Endothelial cell of umbilical vein (primary cell): ENCODE measurements around the gene BSG. TPM values are rescaled to one million over a fixed set of nuclear protein-coding genes. Genes with fewer than 3 reads are reported as not detected.

Experiments used
- BruUV-seq: library from RNA; stranded (reverse); fragments of 400-500 nt; replicated peaks from 2 replicates; lab custom pipeline; 2021; lab: Mats Ljungman, UMichigan
- CTCF ChIA-PET: fragments of 300-600, 350-600 bp; sonication (Branson Sonifier 250); formaldehyde crosslinking; loops from one replicate; lab custom pipeline; 2021; ENCODE audit warnings: antibody characterized with exemption, inconsistent platforms; lab: Charles Lee
- POLR2A ChIA-PET: fragments of 300-600, 350-600 bp; sonication (Branson Sonifier 250); formaldehyde crosslinking; loops from one replicate; lab custom pipeline; 2021; ENCODE audit warnings: antibody characterized with exemption, inconsistent platforms; lab: Charles Lee
- DNase-seq: peaks from one replicate; pipeline ENCODE4 v3.0.0-alpha.2; 2011; ENCODE audit warnings: low read depth, low spot score
- FAIRE-seq: peaks from 2 replicates; lab custom pipeline; 2011; peaks lifted over from hg19 to GRCh38; lab: Jason Lieb, UNC
- H2AFZ ChIP-seq: 2 replicates; pipeline ENCODE4 v1.6.0; 2012; ENCODE audit warnings: low read depth, low read length, control low read depth, inconsistent platforms
- H3K27ac ChIP-seq: 2 replicates; pipeline ENCODE4 v1.5.1; 2011; ENCODE audit warnings: low read depth, mild to moderate bottlenecking, control low read depth, low read length, moderate library complexity; ENCODE audit not compliant: insufficient read depth
- H3K27me3 ChIP-seq, 2 experiments: 2 replicates each; pipeline versions ENCODE4 v1.6.0 to v1.6.1; 2011; ENCODE audit warnings: low read length in 2 of 2, mixed read lengths in 1 of 2; ENCODE audit not compliant: control insufficient read depth in 2 of 2, insufficient read depth in 2 of 2
- H3K36me3 ChIP-seq, 2 experiments: 2 replicates in 1 of 2; 3 replicates in 1 of 2; pipeline ENCODE4 v1.5.1; 2011; ENCODE audit warnings: low read length in 2 of 2, mild to moderate bottlenecking in 1 of 2, moderate library complexity in 1 of 2; ENCODE audit not compliant: control insufficient read depth in 2 of 2, insufficient read depth in 2 of 2; ENCODE audit errors: extremely low read depth in 1 of 2
- H3K4me1 ChIP-seq: 3 replicates; pipeline ENCODE4 v1.5.1; 2011; ENCODE audit warnings: mild to moderate bottlenecking, low read length; ENCODE audit not compliant: control insufficient read depth, insufficient read depth; ENCODE audit errors: extremely low read depth
- H3K4me2 ChIP-seq: 2 replicates; pipeline ENCODE4 v1.6.1; 2011; ENCODE audit warnings: low read length, control low read depth, mixed read lengths; ENCODE audit not compliant: insufficient read depth
- H3K4me3 ChIP-seq, 3 experiments: fragments of 200-600 bp in 1 of 3; sonication (generic), shearing (Covaris generic) in 1 of 3; replicated peaks in 1 of 3; 2 replicates each; pipeline ENCODE4 v1.5.1; 2011 to 2016; ENCODE audit warnings: control low read depth in 3 of 3, low read length in 3 of 3, mild to moderate bottlenecking in 2 of 3, inconsistent platforms in 1 of 3, low read depth in 1 of 3, moderate library complexity in 1 of 3; ENCODE audit not compliant: insufficient read depth in 1 of 3
- H3K79me2 ChIP-seq: 2 replicates; pipeline ENCODE4 v1.6.0; 2012; ENCODE audit warnings: low read length, inconsistent platforms; ENCODE audit not compliant: control insufficient read depth, insufficient read depth
- H3K9ac ChIP-seq: replicated peaks from 2 replicates; pipeline ENCODE3; 2011; ENCODE audit warnings: low read length, control low read depth; ENCODE audit not compliant: insufficient read depth; ENCODE audit errors: extremely low read depth
- H3K9me1 ChIP-seq: replicated peaks from 3 replicates; pipeline ENCODE4 v1.6.0; 2011; ENCODE audit warnings: mild to moderate bottlenecking, low read length; ENCODE audit not compliant: control insufficient read depth, insufficient read depth; ENCODE audit errors: extremely low read depth
- H3K9me3 ChIP-seq: replicated peaks from 2 replicates; pipeline ENCODE4 v1.5.1; 2012; ENCODE audit warnings: low read length, inconsistent platforms; ENCODE audit not compliant: control insufficient read depth, insufficient read depth
- H4K20me1 ChIP-seq: replicated peaks from 2 replicates; pipeline ENCODE3; 2011; ENCODE audit warnings: mild to moderate bottlenecking, low read length; ENCODE audit not compliant: control insufficient read depth, insufficient read depth; ENCODE audit errors: extremely low read depth
- EZH2 ChIP-seq: IDR thresholded peaks from 2 replicates; pipeline ENCODE4 v1.6.1; 2012; ENCODE audit warnings: borderline replicate concordance, low read depth, mild to moderate bottlenecking, moderate library complexity, low read length, inconsistent platforms; ENCODE audit not compliant: severe bottlenecking
- FOS ChIP-seq: IDR thresholded peaks from 2 replicates; pipeline ENCODE4 v1.6.1; 2011; ENCODE audit warnings: mild to moderate bottlenecking, low read length, moderate library complexity, borderline replicate concordance; ENCODE audit not compliant: insufficient read depth
- GATA2 ChIP-seq: IDR thresholded peaks from 2 replicates; pipeline ENCODE4 v1.7.0; 2011; ENCODE audit warnings: low read depth, mild to moderate bottlenecking, moderate library complexity, mixed read lengths, low read length; ENCODE audit not compliant: insufficient read length, insufficient read depth
- JUN ChIP-seq: IDR thresholded peaks from 2 replicates; pipeline ENCODE4 v1.6.1; 2011; ENCODE audit warnings: borderline replicate concordance, low read depth; ENCODE audit not compliant: insufficient read length, insufficient read depth
- MYC ChIP-seq: IDR thresholded peaks from one replicate; pipeline ENCODE4 v1.6.1; 2011; ENCODE audit warnings: mild to moderate bottlenecking, low read depth, low read length
- POLR2A ChIP-seq: IDR thresholded peaks from 2 replicates; pipeline ENCODE4 v1.6.1; 2012; ENCODE audit warnings: low read depth, mild to moderate bottlenecking, control low read depth, low read length
- POLR2AphosphoS5 ChIP-seq: IDR thresholded peaks from 2 replicates; pipeline ENCODE4 v1.6.1; 2012; ENCODE audit warnings: low read depth, mild to moderate bottlenecking, control low read depth, low read length, moderate library complexity; ENCODE audit not compliant: insufficient read depth
- dilution Hi-C: fragments of 300-500 bp; cut with MboI; formaldehyde crosslinking; loops from one replicate; pipeline ENCODE4 v1.15.0; 2019; ENCODE audit warnings: low sequenced_read_pairs; ENCODE audit not compliant: extremely low pct_ligation_motif_present
- intact Hi-C: fragments of 100-400 bp; cut with micrococcal nuclease; formaldehyde crosslinking; loops from one replicate; pipeline ENCODE4 v1.10.0; 2022
- polyA plus RNA-seq, 4 experiments: library from polyadenylated mRNA; depleted of rRNA in 3 of 4; stranded (reverse) in 3 of 4; unstranded in 1 of 4; fragments of >200 nt; gene quantifications; 2 replicates each; pipeline versions ENCODE4 v1.2.1 to v1.2.3, GENCODE V29; 2011 to 2012; ENCODE audit warnings: missing spikeins in 1 of 4
- total RNA-seq: library from RNA; stranded (reverse); gene quantifications from 2 replicates; pipeline ENCODE4 v1.2.3, GENCODE V29; 2021
- TF ChIP-seq, protein P1 (sequence below), 2 donors: IDR thresholded peaks; 1 replicate in 1 of 2; 2 replicates in 1 of 2; pipeline ENCODE4 v1.5.1; 2011; ENCODE audit warnings: low read length in 2 of 2, mild to moderate bottlenecking in 2 of 2, moderate library complexity in 2 of 2, control low read depth in 1 of 2, inconsistent platforms in 1 of 2, low read depth in 1 of 2; ENCODE audit not compliant: insufficient read depth in 1 of 2; ENCODE audit errors: extremely low read depth in 1 of 2
- TF ChIP-seq, protein P2 (sequence below): IDR thresholded peaks from 2 replicates; pipeline ENCODE4 v1.6.1; 2011; ENCODE audit not compliant: insufficient read depth, insufficient read length

BSG gene
- total and polyA plus RNA-seq, 2 donors (not counting 3 experiments of a cell fraction or from before 2014, with no cell fraction given): 485 to 661 TPM

DNA sequence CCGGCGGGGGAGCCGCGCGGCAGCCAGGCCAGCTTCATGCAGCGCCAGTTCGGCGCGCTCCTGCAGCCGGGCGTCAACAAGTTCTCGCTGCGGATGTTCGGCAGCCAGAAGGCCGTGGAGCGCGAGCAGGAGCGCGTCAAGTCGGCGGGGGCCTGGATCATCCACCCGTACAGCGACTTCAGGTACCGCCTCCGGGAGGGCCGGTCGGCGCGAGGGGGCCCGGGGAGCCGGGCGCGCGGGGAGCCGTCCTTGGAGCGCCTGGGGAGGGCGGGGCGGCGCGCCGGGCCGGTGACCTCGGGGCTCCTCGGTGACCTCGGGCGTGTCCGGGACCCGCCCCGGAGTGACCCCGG lies 18.0 kb downstream of the BSG start:
- ChIA-PET POLR2A (no interaction called here), CTCF (no interaction called here)
- no peak for FAIRE-seq
- H3K79me2 ChIP-seq: no peaks in the 10 kb centered on the region
- no peak for TF ChIP-seq FOS
- TF ChIP-seq EZH2: no peak
- no peak for TF ChIP-seq GATA2
- TF ChIP-seq, protein P1, sequence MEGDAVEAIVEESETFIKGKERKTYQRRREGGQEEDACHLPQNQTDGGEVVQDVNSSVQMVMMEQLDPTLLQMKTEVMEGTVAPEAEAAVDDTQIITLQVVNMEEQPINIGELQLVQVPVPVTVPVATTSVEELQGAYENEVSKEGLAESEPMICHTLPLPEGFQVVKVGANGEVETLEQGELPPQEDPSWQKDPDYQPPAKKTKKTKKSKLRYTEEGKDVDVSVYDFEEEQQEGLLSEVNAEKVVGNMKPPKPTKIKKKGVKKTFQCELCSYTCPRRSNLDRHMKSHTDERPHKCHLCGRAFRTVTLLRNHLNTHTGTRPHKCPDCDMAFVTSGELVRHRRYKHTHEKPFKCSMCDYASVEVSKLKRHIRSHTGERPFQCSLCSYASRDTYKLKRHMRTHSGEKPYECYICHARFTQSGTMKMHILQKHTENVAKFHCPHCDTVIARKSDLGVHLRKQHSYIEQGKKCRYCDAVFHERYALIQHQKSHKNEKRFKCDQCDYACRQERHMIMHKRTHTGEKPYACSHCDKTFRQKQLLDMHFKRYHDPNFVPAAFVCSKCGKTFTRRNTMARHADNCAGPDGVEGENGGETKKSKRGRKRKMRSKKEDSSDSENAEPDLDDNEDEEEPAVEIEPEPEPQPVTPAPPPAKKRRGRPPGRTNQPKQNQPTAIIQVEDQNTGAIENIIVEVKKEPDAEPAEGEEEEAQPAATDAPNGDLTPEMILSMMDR (IDR thresholded peaks at IDR 0.05; ENCODE audit: extremely low read depth in 1 of 2, insufficient read depth in 1 of 2, low read depth in 1 of 2, low read length in 2 of 2): no peak
- TF ChIP-seq JUN: no peak
- TF ChIP-seq, protein P2, sequence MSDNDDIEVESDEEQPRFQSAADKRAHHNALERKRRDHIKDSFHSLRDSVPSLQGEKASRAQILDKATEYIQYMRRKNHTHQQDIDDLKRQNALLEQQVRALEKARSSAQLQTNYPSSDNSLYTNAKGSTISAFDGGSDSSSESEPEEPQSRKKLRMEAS: no peak
- no peak for TF ChIP-seq POLR2AphosphoS5
- no peak for TF ChIP-seq MYC
- no peak for TF ChIP-seq POLR2A
- no peak overlapping the region for H3K27ac ChIP-seq
- no peak overlapping the region for H3K4me3 ChIP-seq
- dilution Hi-C loops: no loop called here
- no peak for DNase-seq
- H4K20me1 ChIP-seq: no peaks in the 10 kb centered on the region
- BruUV-seq: no TSS peak
- H3K36me3 ChIP-seq: no peaks in the 10 kb centered on the region
- no peak overlapping the region for H3K4me2 ChIP-seq
- H3K9ac ChIP-seq: no peak overlapping the region
- no peaks in the 10 kb centered on the region for H3K9me3 ChIP-seq
- no peak overlapping the region for H2AFZ ChIP-seq
- intact Hi-C loops: no loop called here
- no peaks in the 10 kb centered on the region for H3K4me1 ChIP-seq
- H3K9me1 ChIP-seq: no peaks in the 10 kb centered on the region
- peaks cover 10 to 13% of the 10 kb centered on the region in 2 experiments for H3K27me3 ChIP-seq
